Amniotic epithelial cell (primary cell): ENCODE measurements around the gene CEMP1.
"Not testable (repeated sequence)": the region's sequence is repeated elsewhere in the genome, so short reads cannot be mapped to it uniquely, and the experiment has no call there.

Experiments
- DNase-seq: peaks from one replicate; pipeline ENCODE4 v3.0.0-alpha.2; 2010; ENCODE audit warnings: low read depth

The CEMP1 gene, protein sequence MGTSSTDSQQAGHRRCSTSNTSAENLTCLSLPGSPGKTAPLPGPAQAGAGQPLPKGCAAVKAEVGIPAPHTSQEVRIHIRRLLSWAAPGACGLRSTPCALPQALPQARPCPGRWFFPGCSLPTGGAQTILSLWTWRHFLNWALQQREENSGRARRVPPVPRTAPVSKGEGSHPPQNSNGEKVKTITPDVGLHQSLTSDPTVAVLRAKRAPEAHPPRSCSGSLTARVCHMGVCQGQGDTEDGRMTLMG

DNA sequence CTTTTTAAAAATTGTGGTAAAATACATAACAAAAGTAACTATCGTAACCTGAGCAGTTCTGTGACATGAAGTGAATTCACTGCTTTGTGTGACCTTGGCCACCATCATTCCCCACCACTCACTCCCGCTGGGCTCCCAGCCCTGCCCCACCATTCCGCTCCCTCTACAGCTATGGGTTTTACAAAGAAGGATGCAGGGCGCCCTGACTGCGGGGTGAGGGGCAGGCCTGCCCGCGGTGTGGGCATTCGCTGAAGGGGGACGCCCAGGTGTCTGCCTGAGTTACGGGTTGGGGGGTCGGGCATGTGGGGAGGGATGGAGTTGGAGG, at the start of gene CEMP1:
Gene CEMP1 (minus strand): TSS at position 38 of the 325 bp plus-strand sequence. CDS start 335 bp downstream, outside the sequence.
- DNase-seq = no peak

DNA sequence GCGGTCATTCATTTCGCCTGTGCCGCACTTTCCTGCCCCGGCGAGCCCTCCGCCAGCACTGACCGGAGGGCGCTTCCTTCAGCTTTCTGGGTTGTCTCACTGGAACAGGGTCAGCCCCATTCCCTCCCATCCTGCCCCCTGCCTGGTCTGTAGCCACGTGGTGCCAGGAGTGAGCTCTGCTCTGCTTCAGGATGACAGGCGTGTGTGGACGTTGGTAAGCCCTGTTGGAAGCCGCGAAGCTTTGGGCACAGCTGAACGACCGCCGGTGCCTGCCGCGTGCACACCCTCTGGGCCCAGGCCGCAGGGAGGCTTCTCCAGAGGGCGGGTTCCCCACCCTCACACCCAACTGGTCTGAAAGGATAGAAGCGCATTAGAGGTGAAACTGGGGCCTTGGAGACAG, 49.6 kb upstream of the CEMP1 start:
- not testable (repeated sequence) for DNase-seq

GRCh38 chr16:2580143-2580542, 48.9 kb upstream of the CEMP1 start:
- peak; percentile 10 for DNase-seq

DNA sequence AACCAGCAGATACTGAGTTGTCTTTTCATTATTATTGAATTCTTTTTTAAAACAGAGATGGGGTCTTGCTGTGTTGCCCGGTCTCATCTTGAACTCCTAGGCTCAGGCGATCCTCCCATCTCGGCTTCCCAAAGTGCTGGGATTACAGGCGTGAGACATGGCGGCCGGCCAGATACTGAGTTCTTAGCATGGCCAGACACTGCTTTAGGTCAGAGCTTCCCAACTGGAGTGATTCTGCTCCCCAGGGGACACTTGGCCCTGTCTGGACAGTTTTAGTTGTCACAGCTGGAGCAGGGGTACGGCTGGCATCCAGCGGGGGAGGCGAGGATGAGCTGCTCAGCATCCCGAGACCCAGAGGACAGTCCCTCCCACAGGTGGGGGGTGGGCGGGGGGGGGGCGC, 47.7 kb upstream of the CEMP1 start:
- DNase-seq = not testable (repeated sequence)

- DNase-seq = not testable (repeated sequence)
Measured at GRCh38 chr16:2577044-2577443, 45.8 kb upstream of the CEMP1 start.

DNA sequence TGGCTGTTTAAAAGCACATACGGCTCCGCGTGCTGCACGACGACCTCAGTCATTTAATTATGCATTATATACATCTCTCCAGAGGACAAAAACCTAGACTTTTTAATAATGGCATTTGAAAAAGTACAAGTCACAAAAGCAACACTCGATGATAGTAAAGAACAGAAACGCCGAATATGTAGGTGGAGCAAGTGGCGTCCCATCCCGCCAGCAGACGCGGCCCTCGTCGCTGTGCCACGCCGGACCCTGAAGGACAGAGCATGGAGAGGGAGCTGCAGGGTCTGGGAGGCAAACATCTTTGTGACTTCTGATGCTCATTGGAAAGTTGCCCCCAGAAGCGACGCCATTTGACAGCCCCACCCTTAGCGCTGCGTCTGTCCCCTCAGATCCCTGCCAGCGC, 44.6 kb upstream of the CEMP1 start:
- DNase-seq = not testable (repeated sequence)

- not testable (repeated sequence) for DNase-seq
Measured at GRCh38 chr16:2572704-2573103, 41.5 kb upstream of the CEMP1 start.

GRCh38 chr16:2568573-2568972, 37.4 kb upstream of the CEMP1 start:
- DNase-seq = not testable (repeated sequence)

DNA sequence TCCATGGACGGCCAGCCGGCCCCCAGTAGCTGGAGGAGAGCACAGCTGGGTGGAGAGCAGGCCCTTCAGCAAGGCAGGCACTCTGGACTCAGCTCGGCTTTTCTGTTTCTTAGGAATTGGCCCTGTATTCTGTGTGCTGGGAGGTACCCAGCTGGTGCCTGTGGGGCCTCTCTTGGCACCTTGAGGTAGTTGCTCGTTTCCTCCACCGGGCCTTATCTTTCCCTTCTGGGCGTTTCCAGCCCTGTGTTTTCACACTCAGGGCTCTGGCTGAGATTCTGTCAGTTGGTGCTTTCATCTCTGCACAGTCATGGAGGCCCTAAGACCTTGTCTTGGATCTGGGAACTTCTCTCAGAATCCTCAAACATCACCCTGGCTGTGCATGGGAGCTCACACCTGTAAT, 36.3 kb upstream of the CEMP1 start:
- not testable (repeated sequence) for DNase-seq

DNA sequence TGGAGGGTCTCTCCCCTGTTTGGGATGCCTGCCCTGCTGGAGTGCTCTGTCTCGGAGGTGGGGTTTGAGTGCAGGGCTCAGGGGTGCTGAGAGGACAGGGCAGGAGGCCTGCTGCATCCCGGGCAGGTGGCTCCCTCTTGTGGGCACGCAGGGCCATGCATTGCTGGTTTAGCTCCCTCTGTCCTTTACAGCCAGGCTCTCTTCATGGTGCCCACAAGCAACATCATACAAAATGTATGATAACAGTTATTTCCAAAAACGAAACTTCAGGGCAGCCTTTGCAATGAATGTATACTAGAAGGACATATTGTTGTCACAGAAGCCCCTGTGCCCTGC, 29.6 kb upstream of the CEMP1 start:
- not testable (repeated sequence) for DNase-seq

DNA sequence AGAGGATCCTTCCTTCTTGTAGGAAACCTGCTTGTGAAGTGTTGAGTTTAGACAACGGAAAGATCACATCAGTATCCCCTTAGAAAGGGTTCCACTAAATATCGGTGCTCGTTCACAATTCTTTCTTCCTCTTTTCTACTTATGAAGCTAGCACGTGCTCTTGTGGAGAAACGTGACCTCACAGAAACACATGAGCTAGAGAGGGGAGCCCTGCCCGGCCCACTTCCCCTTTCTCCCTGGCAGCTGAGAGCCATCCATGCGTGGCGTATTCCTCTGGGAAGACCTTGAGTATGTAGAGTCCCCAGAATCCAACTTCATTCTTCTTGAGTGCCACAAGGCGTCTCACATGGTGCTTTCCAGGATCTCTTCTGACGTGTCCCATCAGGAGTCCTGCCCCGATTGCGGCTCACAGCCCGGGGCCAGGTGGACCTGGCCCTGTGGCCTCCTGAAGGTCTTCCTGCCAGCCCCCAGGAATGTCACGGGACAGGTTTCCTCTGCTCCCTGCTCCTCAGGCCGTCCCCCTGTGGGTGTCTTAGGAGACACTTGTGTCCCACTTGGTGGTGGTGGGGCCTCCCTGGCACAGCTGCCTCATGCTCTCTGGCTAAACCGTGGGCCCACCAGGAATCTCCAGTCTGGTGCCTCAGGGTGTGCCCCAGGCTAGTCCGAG, 29.1 kb upstream of the CEMP1 start:
- DNase-seq = not testable (repeated sequence)

GRCh38 chr16:2557150-2557549, 25.9 kb upstream of the CEMP1 start:
- DNase-seq = not testable (repeated sequence)

DNA sequence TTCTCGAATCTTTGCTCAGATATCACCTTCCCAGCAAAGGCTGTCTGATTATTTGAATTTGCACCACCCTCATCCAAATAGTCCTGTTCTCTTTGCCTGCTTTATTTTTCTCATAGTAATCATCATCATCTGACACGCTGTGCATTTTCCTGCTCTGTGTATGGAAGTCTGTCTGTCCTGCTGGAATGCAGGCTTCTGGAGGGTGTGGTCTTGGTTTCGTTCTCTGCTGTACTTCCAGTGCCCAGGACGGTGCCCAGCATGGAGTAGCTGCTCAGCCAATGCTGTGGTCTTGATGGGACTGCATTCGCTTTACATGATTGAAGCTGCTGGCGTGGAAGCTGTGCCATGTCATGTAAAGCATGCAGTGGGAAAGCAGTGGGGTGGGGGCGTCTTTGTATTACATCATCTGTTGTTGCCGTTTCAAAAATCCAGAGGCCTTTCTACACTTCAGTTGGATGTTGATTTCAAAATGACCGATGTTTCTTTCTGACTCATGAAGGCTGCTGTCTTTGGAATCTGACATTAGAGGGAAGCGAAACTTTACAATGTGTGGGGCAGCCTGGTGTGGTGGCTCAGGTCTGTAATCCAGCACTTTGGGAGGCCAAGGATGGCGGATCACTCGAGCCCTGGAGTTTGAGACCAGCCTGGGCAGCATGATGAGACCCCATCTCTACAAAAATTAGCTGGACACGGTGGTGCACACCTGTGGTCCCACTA, 23.7 kb upstream of the CEMP1 start:
- DNase-seq = not testable (repeated sequence)

DNA sequence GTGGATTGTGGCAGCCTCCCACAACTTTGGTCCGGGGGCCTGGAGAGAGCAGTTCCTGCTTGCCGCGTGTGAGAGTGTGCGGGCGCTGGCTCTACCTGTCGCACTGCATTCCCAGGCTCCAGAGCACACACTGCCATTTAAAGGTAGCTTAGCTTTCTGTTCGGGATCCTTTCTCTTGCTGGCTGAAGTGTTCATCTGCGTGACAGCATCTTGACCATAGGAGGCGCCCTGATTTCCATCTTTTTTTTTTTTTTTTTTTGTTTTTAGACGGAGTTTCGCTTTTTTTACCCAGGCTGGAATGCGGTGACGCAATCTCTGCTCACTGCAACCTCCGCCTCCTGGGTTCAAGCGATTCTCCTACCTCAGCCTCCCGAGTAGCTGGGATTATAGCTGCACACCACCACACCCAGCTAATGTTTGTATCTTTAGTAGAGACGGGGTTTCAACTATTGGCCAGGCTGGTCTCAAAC, 20.2 kb upstream of the CEMP1 start:
- peak; percentile 47 for DNase-seq

- not testable (repeated sequence) for DNase-seq
Measured at GRCh38 chr16:2550283-2550878, 19.2 kb upstream of the CEMP1 start.

GRCh38 chr16:2543771-2544170, 12.6 kb upstream of the CEMP1 start:
- DNase-seq = not testable (repeated sequence)

GRCh38 chr16:2541409-2541808, 10.2 kb upstream of the CEMP1 start:
- DNase-seq = not testable (repeated sequence)

DNA sequence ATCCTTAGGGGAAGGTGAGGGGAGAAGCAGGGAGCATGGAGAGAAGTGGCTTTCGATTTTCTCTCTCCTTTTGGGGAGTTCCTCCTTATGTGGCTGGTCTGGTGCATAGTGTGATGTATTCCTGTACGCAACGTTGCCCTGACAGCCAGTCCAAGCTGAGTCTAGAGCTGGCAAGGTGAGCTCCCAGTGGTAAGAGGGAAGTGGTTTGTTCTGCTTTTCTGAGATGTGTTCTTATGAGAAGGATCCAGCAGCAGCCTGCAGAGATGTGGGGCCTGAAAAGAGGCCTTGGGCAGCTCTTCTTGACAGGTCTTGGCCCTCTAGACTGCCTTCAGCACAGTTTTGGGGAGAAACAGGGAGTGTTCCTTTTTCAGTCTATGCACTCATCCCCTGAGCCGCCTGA, 9.7 kb upstream of the CEMP1 start:
- DNase-seq = not testable (repeated sequence)

DNA sequence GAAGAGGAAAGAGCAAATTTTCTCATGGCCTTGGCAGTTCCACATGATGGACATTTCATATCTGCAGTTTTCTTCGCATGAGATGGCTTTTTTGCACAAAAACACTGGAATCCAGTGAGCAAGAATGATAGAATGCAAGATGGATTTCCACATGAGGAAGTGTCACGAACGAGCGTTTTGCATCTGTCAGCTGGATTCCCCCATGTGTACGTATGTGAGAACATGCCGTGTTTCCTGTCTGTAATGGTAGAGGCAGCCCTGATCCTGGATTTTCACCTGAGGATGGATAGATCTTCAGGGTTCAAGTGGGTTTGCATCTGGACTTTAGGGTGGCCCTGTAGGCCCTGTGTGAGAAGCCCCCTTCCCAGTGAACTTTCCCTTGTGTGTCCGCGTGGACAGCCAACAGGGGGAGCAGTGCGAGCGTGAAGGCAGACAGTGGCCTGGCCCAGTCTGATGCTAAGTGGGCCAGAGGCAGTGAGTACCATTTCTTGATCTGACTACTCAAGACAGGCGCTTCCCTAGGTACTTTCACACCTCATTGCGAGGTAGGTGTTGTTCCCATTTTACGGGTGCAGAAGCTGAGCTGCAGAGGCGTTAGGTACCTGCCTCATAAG, 8.7 kb upstream of the CEMP1 start:
- DNase-seq = not testable (repeated sequence)

GRCh38 chr16:2539192-2539844, 8.1 kb upstream of the CEMP1 start:
- not testable (repeated sequence) for DNase-seq
